ENCODE data around the gene ZYX. TPM values are rescaled to one million over a fixed set of nuclear protein-coding genes. Genes with fewer than 3 reads are reported as not detected.
A peak's percentile ranks its signal among the peaks of the same experiment; 100 is the strongest.

The ZYX gene
- total and polyA plus RNA-seq, 2 of the 13 experiments (the other 11 are each of a cell fraction or from before 2014, with no cell fraction given) = 9.9 to 13.7 TPM

DNA sequence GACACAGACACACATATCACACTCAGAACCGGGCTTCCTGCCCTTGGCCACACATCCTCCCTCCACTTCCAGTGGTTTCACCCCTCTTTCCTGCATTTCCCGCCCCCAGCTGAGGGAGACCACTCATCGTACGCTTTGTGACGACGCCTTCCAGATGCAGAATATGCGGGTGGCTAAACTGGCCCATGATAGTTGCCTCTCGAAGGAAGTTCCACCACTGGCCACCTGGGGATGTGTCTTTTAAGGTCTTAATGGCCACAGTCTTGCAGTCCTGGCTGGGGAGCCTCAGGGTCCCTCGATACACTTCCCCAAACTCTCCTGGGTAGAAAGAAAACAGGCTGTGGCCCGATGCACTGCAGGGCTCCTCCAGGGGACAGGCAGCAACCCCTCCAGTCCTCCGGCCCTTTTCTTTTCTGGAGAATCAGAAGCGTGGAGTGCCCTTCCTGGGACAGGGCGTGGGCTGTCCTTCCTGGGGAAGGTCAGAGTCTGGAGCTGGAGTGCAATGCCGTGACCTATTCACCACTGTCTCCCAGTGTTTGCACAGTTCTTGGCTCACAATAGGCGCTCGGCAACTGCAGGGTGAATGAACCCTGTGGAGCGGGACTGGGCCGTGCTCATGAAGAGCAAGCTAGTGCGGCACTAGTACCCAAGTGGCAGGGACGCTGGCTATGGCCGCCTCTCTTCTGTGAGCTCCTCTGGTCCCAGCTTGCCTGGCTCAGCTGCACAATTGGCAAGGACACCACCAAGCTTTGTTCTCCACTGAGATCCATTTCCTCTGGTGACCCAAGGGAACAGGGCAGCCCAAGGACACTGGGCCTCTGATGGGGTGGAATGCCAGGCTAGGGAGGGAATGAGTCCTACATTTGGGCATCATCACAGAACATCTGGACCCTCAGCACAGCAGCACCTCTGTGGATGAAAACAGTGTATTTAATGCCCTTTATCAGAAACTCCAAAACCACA, 14.3 kb downstream of the ZYX start (continued):
- TF ChIP-seq ZNF883 (CRISPR knock-in tag; IDR thresholded peaks at IDR 0.05; ENCODE audit: not compliant biosample characterization) = no peak
- peak; percentile 63 for TF ChIP-seq FOSL2 (CRISPR knock-in tag; IDR thresholded peaks at IDR 0.05)
- TF ChIP-seq, protein P1, sequence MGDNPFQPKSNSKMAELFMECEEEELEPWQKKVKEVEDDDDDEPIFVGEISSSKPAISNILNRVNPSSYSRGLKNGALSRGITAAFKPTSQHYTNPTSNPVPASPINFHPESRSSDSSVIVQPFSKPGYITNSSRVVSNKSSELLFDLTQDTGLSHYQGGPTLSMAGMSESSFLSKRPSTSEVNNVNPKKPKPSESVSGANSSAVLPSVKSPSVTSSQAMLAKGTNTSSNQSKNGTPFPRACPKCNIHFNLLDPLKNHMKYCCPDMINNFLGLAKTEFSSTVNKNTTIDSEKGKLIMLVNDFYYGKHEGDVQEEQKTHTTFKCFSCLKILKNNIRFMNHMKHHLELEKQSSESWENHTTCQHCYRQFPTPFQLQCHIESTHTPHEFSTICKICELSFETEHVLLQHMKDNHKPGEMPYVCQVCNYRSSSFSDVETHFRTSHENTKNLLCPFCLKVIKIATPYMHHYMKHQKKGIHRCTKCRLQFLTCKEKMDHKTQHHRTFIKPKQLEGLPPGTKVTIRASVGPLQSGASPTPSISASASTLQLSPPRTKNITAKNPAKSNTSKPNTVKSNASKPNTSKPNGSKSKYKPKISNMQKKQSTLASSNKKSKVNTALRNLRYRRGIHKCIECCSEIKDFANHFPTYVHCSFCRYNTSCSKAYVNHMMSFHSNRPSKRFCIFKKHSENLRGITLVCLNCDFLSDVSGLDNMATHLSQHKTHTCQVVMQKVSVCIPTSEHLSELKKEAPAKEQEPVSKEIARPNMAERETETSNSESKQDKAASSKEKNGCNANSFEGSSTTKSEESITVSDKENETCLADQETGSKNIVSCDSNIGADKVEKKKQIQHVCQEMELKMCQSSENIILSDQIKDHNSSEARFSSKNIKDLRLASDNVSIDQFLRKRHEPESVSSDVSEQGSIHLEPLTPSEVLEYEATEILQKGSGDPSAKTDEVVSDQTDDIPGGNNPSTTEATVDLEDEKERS (CRISPR knock-in tag; IDR thresholded peaks at IDR 0.05) = peak; percentile 66; the same call in 1 of the 2 replicates
- TF ChIP-seq SIN3B (IDR thresholded peaks at IDR 0.05; ENCODE audit: low read length) = no peak
- 0 out of 2 replicates have a peak, but pooled peaks have one; percentile 52 for TF ChIP-seq SMAD1 (CRISPR knock-in tag; IDR thresholded peaks at IDR 0.05; ENCODE audit: borderline replicate concordance, low read depth)
- TF ChIP-seq, protein P2, sequence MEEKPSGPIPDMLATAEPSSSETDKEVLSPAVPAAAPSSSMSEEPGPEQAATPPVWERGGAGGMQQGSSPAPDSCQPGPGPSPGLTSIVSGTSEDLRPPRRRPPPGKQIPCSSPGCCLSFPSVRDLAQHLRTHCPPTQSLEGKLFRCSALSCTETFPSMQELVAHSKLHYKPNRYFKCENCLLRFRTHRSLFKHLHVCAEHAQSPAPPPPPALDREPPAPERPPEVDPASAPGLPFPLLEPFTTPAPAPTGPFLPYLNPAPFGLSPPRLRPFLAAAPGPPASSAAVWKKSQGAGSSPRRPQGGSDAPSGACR (CRISPR knock-in tag; IDR thresholded peaks at IDR 0.05) = 0 out of 2 replicates have a peak, but pooled peaks have one; percentile 80
- TF ChIP-seq BORCS8-MEF2B (CRISPR knock-in tag; IDR thresholded peaks at IDR 0.05) = no peak
- TF ChIP-seq, protein P3, sequence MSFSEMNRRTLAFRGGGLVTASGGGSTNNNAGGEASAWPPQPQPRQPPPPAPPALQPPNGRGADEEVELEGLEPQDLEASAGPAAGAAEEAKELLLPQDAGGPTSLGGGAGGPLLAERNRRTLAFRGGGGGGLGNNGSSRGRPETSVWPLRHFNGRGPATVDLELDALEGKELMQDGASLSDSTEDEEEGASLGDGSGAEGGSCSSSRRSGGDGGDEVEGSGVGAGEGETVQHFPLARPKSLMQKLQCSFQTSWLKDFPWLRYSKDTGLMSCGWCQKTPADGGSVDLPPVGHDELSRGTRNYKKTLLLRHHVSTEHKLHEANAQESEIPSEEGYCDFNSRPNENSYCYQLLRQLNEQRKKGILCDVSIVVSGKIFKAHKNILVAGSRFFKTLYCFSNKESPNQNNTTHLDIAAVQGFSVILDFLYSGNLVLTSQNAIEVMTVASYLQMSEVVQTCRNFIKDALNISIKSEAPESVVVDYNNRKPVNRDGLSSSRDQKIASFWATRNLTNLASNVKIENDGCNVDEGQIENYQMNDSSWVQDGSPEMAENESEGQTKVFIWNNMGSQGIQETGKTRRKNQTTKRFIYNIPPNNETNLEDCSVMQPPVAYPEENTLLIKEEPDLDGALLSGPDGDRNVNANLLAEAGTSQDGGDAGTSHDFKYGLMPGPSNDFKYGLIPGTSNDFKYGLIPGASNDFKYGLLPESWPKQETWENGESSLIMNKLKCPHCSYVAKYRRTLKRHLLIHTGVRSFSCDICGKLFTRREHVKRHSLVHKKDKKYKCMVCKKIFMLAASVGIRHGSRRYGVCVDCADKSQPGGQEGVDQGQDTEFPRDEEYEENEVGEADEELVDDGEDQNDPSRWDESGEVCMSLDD (CRISPR knock-in tag; IDR thresholded peaks at IDR 0.05; ENCODE audit: borderline replicate concordance) = no peak
- TF ChIP-seq, protein P4, sequence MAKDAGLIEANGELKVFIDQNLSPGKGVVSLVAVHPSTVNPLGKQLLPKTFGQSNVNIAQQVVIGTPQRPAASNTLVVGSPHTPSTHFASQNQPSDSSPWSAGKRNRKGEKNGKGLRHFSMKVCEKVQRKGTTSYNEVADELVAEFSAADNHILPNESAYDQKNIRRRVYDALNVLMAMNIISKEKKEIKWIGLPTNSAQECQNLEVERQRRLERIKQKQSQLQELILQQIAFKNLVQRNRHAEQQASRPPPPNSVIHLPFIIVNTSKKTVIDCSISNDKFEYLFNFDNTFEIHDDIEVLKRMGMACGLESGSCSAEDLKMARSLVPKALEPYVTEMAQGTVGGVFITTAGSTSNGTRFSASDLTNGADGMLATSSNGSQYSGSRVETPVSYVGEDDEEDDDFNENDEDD (CRISPR knock-in tag; IDR thresholded peaks at IDR 0.05; ENCODE audit: borderline replicate concordance) = peak; percentile 56; the same call in 1 of the 2 replicates
- no peak for TF ChIP-seq CENPX (CRISPR knock-in tag; IDR thresholded peaks at IDR 0.05)
- peak; percentile 99 for TF ChIP-seq RXRB (CRISPR knock-in tag; IDR thresholded peaks at IDR 0.05; ENCODE audit: borderline replicate concordance)
- TF ChIP-seq, protein P5, sequence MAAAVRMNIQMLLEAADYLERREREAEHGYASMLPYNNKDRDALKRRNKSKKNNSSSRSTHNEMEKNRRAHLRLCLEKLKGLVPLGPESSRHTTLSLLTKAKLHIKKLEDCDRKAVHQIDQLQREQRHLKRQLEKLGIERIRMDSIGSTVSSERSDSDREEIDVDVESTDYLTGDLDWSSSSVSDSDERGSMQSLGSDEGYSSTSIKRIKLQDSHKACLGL (CRISPR knock-in tag; IDR thresholded peaks at IDR 0.05) = no peak; the same call in 1 of the 2 replicates
- TF ChIP-seq, protein P6, sequence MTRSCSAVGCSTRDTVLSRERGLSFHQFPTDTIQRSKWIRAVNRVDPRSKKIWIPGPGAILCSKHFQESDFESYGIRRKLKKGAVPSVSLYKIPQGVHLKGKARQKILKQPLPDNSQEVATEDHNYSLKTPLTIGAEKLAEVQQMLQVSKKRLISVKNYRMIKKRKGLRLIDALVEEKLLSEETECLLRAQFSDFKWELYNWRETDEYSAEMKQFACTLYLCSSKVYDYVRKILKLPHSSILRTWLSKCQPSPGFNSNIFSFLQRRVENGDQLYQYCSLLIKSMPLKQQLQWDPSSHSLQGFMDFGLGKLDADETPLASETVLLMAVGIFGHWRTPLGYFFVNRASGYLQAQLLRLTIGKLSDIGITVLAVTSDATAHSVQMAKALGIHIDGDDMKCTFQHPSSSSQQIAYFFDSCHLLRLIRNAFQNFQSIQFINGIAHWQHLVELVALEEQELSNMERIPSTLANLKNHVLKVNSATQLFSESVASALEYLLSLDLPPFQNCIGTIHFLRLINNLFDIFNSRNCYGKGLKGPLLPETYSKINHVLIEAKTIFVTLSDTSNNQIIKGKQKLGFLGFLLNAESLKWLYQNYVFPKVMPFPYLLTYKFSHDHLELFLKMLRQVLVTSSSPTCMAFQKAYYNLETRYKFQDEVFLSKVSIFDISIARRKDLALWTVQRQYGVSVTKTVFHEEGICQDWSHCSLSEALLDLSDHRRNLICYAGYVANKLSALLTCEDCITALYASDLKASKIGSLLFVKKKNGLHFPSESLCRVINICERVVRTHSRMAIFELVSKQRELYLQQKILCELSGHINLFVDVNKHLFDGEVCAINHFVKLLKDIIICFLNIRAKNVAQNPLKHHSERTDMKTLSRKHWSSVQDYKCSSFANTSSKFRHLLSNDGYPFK (CRISPR knock-in tag; IDR thresholded peaks at IDR 0.05; ENCODE audit: borderline replicate concordance) = no peak
- TF ChIP-seq NFYC (CRISPR knock-in tag; IDR thresholded peaks at IDR 0.05) = no peak

Data from HepG2 (cell line).